PFSK-1 (cell line): ENCODE measurements around the gene GRM4.

Source experiments
- POLR2AphosphoS5 ChIP-seq: IDR thresholded peaks from 2 replicates; pipeline ENCODE4 v1.6.1; 2012; ENCODE audit warnings: low read depth, mild to moderate bottlenecking, control low read depth, low read length, moderate library complexity
- TAF1 ChIP-seq: IDR thresholded peaks from 2 replicates; pipeline ENCODE4 v1.6.1; 2012; ENCODE audit warnings: low read length, control low read depth, borderline replicate concordance; ENCODE audit not compliant: insufficient read depth

GRCh38 chr6:34102696-34103095 is 43.2 kb downstream of the GRM4 start:
- no peak for TF ChIP-seq POLR2AphosphoS5
- TF ChIP-seq TAF1: no peak
